Measurements from ENCODE around the gene HMOX1.

HMOX1 gene

DNA sequence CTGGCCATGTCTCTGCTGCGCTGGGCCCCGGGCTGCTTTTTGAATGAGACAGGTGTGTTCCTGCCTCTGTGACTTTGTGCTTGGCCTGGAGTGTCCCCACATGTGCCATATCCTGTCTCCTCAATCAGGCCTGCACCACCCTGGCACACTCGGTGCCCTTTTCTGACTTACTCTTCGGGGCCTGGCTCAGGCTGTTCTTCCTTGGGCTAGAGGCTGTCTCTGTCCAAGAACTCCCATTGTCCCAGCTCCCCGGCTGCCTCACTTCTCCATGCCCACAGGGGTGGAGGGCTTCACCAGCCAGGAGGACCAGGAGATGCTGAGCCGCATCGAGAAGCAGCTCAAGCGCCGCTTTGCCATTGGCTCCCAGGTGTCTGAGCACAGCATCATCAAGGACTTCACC lies 42.0 kb downstream of the HMOX1 start:
- TF ChIP-seq, protein P1, sequence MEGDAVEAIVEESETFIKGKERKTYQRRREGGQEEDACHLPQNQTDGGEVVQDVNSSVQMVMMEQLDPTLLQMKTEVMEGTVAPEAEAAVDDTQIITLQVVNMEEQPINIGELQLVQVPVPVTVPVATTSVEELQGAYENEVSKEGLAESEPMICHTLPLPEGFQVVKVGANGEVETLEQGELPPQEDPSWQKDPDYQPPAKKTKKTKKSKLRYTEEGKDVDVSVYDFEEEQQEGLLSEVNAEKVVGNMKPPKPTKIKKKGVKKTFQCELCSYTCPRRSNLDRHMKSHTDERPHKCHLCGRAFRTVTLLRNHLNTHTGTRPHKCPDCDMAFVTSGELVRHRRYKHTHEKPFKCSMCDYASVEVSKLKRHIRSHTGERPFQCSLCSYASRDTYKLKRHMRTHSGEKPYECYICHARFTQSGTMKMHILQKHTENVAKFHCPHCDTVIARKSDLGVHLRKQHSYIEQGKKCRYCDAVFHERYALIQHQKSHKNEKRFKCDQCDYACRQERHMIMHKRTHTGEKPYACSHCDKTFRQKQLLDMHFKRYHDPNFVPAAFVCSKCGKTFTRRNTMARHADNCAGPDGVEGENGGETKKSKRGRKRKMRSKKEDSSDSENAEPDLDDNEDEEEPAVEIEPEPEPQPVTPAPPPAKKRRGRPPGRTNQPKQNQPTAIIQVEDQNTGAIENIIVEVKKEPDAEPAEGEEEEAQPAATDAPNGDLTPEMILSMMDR (conservative IDR thresholded peaks at IDR 0.05): no peak

DNA sequence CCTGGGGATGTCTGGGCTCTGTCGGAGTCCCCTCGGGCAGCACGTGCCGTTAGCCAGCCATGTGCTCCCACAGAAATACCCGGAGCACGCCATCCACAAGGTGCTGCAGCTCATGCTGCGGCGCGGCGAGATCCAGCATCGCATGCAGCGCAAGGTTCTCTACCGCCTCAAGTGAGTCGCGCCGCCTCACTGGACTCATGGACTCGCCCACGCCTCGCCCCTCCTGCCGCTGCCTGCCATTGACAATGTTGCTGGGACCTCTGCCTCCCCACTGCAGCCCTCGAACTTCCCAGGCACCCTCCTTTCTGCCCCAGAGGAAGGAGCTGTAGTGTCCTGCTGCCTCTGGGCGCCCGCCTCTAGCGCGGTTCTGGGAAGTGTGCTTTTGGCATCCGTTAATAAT lies 43.2 kb downstream of the HMOX1 start:
- no peak overlapping the region for H3K27ac ChIP-seq
- TF ChIP-seq, protein P1 (conservative IDR thresholded peaks at IDR 0.05): no peak

More for the DNA sequence above, 42.0 kb downstream of the HMOX1 start:
- H3K27ac ChIP-seq: no peak overlapping the region

DNA sequence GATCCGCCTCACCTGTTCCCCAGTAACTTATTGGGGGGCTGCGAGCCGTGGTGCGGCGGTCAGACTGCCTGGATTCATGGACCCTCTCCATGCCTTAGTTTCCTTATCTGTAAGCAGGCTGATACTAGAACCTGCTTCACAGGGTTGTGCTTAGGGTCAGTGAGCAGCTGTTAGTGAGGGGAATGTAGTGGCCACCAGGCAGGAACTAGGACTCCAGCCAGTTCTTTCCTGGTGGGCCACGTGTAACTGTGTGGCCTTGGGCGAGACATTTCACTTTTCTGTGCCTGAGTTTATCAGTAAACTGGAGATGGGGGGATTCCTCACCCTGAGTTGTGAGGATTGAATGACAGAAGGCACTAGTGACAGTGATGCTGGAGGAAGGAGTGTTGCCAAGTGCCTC lies 43.9 kb downstream of the HMOX1 start:
- TF ChIP-seq, protein P1 (conservative IDR thresholded peaks at IDR 0.05): no peak
- H3K27ac ChIP-seq: no peak overlapping the region

DNA sequence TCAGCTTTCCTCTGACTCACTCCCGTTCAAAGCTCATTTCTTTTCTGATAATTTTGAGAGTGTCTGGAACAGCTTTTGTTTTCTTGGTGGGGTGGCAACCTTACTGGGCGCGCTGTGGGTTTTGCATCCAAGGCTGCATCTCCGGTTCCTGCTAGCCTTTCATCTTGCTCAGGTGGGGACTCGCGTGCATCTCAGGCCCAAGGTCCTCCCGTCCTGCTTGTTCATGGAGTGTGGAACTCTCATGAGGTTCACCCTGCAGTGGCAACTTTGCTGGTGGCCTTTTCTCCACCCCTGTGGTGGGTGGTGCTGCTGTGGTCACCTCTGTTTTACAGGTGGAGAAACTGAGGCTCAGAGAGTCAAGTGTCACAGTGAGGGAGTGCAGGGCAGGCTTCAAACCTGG lies 44.6 kb downstream of the HMOX1 start:
- no peak overlapping the region for H3K27ac ChIP-seq
- TF ChIP-seq, protein P1 (conservative IDR thresholded peaks at IDR 0.05): no peak

DNA sequence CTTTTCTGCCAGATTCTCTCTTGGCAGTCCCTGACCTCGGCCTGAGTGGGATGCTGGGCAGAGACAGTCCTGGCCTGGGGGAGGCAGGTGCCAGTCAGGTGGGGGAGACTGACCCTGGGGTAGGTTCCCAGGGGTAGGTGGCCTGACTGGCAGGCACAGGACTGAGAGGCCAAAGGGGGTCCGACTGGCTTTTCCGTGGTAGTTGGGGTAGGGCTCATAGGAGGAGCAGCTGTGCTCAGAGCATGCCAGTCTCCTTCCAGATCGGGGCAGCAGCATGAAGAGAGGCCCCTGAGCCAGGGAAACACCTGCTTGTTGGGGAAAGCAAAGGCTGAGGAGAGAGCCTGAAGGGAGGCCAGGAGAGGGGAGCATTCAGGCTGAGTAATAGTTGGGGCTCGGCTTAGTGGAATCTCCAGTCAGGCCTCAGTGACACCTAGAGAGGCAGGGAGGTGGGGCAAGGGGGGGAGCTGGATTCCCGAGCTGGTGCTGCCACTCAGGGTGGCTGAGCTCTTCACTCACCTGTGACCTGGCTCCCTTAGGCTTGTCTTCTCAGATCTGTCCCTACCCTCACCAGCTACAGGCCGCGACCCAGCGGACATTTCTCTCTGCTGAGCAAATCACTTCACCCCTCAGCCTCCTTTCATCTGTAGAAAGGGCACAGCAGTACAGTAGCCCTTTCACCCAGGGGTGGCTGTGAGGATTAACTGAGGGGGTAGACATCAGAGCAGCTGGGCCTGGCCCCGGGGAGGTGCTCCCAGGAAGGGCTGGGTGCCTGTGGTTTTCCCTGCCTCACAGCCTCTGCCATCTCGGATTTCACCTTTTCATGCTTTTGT lies 45.3 kb downstream of the HMOX1 start:
- no peak overlapping the region for H3K27ac ChIP-seq

DNA sequence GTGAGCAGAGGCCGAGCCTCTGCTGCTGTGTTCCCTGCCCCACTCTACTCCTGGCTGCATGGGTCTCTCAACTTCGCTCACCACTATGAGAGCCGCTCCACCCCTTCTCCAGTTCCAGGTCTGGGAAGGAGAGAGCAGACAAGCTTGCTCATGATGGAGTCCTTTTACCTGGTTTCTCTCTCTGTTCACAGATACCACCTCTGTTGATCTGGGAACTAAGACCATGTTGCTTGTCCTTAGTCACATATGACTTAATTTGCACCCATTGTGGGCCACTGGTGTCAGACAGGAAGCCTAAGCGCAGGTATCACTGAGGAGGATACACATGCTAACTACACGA lies 45.9 kb downstream of the HMOX1 start:
- TF ChIP-seq, protein P1 (conservative IDR thresholded peaks at IDR 0.05): no peak
- no peak overlapping the region for H3K27ac ChIP-seq

More for the DNA sequence above, 45.3 kb downstream of the HMOX1 start:
- TF ChIP-seq, protein P1 (conservative IDR thresholded peaks at IDR 0.05): no peak

DNA sequence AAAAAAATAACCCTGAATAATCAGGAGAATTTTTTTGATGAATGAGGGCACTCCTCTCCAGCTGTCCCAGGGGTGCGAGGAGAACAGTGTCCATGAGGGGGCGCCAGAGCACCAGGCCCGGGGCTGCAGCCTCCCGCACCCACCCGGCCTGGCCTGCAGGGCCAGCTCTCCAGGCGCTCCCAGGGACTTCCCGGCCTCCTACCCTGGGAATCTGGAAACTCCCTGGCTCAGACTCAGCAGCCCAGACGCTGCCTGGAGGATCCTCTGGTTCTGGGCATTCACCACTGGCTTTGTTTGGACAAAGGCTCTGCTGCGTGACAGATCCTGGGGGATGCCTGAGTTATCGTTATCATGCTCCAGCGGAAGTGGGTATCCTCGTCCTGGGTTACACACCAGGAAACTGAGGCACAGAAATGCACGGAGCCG lies 50.0 kb downstream of the HMOX1 start:
- TF ChIP-seq, protein P1 (conservative IDR thresholded peaks at IDR 0.05): peak; percentile 98
- H3K27ac ChIP-seq: peak overlapping the region; percentile 68
